Islet of Langerhans (tissue), 1 donor: Measurements from ENCODE around the gene ARL15.

ENCODE experiments used
- FAIRE-seq: peaks from one replicate; lab custom pipeline; 2011; peaks lifted over from hg19 to GRCh38; lab: Jason Lieb, UNC

The ARL15 gene

DNA sequence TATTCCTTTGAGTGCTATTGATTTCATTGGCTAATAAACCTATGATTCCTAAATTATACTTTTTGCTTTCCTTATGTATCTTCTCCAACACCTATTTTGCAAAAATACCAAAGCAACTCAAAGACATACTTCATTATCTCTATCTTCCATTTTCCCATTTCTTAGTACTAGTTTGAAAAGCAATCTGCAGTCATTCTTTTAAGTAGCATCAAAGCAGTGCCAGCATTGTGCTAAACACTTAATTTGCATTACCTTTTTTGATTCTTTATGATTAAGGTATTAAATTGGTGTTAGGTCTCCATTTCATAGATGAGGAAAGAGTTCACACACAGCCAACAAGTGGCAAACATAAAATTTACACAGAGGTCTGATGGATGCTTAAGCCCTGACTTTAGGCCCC lies 330.3 kb downstream of the ARL15 start:
- FAIRE-seq: no peak

DNA sequence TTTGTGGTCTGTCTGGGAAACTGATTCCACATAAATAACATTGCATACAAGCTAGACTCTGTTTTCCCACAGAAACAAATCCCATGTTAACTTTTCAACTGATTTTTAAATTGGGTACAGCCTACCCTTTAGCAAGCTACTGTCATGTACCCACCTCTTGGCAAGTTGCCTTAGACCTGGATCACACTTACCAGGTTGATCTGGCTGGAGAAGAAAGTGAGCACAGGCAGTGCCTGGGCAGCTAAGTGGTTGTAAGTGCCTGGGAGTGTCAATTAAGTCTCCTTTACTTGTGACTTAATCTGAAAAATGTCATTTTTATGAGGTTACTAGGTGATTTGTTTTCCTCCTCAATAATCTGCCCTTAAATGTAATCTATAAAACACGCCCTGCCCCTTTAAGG lies 336.4 kb downstream of the ARL15 start:
- FAIRE-seq: no peak

DNA sequence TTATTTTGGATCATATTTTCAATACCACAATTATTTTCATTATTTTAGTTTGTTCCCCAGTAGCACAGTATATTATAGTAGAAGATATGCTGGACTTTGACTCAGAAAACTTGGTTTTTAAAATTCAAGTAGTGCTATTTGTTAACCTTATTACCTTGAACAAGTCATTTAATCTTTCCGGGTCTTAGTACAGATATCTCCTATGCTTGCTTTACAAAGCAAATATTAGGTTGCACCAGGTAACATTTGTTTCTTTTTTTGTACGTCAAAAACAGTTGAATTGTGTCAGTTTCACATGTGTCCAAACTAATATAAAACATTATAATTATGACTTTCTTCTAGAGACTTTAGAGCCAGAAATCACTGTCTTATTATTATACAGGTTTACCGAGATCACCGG lies 338.1 kb downstream of the ARL15 start:
- peak; percentile 75 for FAIRE-seq

DNA sequence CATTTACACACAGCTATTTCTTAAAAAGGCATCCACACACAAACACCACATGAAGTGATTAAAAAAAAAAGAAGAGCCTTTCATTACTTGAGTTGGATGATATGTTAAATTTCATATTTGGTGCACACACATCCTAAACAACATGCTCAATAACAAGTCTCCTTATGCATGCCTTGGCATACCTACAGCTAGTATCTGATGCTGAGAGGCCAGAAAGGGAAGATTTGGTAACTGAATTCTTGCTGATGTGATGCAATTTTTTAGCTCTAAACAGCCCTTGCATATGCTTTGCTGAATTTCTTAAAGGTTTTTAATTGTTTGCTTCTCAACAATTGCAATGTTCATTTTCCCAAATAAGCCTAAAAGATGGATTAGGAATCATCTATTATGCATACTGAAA lies 338.8 kb downstream of the ARL15 start:
- no peak for FAIRE-seq

DNA sequence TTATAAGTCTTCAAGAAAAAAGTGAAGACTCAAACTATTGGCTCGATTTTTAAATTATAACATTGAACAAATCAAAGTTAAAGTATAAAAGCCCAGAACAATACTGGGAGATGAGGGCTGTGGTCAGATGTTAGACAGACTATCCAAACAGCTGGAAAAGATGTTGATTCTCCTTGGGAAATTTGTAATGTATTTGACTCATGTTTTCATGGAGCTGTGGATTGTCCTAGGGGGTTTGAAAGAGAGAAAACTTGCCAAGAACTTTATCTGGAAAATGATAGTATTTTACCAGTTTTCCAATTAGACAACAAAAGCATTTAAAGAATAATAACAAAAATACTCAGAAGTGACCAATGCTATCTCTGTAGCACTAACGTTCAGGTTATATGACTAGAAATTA lies 339.2 kb downstream of the ARL15 start:
- FAIRE-seq: peak; percentile 41

DNA sequence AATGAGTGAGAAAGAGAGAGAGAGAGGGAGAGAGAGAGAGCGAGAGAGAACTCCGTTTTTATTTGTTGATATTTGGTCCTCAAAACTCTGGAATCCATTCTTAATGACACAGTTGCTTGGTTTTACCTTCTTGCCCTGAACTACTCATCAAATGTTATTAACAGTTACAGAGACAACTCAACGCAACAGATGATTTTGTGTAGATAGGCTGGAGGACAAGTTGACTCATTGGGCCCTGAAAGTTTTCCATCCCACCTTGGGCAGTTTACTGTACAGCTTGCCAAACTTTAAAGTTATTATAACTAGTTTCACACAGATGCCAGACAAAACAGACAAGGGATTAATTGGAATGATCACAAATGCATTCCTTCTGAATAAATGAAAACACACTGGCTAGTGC lies 339.9 kb downstream of the ARL15 start:
- FAIRE-seq: no peak

DNA sequence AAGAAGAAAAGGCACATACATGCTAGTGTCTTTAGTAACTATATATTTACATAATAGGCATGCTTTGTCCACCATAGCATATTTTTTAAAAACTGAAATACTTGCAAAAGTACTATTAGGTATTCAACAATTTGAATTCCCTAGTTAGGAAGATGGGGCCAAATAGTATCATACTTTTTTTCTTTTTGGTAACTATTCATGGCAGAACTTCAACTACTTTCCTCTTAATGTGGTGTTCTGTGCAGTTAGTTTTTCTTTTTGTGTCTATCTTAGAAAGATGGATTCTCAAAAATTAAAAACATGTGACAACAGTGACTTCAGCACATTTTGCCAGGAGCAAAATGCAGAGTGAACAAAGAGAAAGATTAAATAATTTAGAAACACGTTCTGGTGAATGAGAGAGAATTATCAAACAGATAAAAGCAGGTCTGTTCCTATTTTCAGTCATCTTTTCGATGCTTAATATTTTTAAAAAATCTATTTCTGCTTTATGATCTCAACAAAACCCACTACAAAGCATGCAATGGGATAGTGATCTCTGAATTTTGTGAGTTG lies 341.1 kb downstream of the ARL15 start:
- FAIRE-seq: no peak

DNA sequence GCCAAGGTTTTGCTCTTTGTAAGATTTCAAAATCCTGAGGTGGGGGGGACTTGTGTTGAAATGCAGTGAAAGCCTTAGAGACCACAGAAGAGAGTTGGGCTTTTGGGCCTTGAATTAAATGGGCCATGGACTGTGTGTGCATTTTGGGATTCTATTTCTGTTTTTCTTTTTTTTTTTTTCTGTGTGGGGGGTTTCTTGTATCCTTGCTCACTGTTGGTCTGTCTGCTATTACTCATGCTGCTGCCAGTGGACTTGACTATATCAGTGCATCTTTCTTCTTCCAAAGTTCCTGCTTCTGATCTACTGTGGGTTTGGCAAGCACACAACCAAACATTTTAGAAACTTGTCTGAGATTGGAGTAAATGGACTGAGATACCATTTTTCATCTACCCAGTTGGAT lies 344.9 kb downstream of the ARL15 start:
- FAIRE-seq: no peak

DNA sequence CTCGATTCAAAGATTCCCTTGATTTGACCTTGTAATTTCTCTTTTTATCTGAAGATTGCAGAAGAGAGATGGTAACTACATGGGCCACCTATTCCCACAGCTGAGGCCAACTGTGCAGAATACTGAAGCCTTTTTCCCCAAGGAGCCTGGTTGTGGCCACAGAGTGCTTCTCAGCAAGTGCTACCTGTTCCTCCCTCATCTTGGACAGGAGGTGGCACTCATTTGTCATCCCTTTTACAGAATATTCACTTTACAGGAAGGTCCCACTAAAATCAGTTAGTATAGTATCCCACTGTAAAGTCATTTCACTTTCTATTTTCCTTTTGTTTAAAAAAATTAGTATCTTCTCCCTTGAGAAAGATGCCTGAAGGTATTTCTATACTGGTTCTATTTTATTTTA lies 346.4 kb downstream of the ARL15 start:
- FAIRE-seq: no peak

DNA sequence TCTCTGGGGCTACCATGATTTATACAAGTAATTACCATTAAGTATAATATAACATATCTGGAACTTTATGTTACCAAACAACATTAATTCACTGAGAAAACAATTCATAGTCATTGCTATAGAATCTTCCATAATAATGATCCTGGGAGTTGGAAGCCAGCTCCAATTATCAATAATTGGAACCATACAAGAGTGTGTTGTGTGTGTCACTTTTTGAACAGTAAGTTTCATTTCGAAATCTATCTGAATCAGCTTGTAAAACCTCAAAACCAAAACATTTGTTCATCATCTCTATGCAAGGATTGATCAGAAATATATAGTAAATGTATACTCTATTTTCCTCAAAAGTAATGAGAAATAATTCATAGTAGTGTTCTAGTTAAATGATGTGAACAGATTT lies 348.1 kb downstream of the ARL15 start:
- no peak for FAIRE-seq

DNA sequence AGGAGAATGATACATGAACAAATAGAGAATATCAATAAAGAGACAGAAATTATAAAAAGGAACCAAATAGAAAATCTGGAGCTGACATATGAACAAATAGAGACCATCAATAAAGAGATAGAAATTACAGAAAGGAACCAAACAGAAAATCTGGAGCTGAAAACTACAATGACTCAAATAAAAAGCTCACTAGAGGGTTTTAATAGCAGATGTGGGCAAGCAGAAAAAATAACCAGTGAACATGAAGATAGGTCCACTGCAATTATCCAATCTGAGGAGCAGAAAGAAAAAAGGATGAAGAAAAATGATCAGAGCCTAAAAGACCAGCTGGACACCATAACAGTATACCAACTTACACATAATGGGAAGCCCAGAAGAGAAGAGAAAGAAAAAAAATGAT lies 353.7 kb downstream of the ARL15 start:
- no peak for FAIRE-seq

DNA sequence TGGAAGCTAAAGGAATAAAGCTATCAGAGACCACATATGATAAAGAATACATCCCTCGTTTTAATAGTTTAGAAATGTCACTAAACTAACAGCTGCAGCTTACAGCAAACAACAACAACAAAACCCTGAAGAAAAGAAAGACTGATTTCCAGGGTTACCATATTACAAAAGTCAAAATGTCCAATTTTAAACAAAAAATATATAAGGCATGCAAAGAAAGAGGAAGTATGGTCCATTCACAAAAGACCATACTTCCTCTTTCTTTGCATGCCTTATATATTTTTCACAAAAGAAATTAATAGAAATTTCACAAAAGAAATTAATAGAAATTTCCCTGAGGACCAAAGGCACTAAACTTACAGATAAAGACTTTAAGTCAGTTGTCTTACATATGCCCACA lies 354.2 kb downstream of the ARL15 start:
- FAIRE-seq: no peak

DNA sequence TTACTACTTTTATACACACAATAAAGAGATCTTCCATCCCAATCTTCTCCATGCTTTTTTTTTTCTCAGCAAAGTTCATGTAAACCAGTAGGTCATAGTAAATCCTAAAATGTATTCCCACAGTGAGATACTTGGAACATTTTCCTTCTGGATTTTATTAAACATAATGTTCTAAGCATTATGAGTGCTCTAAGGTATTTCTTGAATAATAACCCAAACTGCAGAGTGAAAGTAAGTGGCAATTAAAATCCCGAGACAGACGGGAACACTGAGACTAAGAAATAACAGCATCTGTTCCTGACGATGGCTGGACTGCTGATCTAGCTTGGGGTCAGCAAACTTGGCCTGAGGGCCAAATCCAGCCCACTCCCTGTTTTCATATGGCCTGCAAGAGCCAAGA lies 359.8 kb downstream of the ARL15 start:
- no peak for FAIRE-seq

DNA sequence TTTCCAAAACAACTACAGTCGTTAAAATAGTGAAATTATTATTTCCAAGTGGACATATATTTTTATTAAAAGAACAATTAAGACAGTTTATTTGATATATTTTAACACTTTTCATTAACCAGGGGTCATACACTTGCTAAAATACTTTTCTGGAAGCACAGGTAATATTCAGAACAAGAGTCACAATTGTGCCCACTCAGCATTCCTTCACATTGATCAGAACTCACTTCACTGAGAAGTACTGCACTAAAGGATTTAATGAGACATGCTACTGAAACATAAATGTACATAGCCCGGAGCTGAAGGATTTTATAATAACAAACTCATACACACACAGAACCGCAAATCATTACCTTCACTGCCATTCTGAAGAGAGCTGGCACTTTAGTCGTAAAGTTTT lies 361.8 kb downstream of the ARL15 start:
- no peak for FAIRE-seq

DNA sequence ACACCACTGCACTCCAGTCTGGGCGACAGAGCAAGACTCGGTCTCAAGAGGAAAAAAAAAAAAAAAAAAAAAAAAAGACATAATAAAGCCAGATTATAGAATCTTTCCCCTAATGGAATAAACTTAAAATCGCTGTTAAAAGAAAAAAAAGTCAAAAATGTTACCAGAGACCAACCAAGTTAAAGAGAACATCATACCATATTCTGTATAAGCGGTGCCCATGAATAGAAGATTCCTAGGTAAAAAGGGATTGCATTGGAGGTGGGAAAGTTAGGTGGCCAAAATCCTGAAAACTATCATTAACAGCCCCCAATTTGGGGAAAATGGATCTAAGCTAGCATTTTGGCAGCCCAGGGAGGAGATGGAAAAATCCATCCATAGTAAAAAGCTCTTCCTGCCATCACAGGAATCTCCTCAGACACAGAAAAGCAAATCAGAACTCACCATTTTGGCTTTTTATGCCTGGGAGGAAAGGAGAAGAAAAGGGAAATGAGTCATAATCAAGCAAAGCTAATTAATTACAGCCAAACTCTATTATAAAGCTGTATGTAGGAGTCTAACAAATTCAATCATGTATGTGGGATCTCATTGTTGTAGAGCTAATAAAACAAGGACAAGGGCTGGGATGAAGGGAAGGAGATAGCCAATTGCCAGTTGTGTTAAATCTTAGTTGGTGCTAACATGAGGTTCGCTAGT lies 363.8 kb downstream of the ARL15 start:
- no peak for FAIRE-seq

DNA sequence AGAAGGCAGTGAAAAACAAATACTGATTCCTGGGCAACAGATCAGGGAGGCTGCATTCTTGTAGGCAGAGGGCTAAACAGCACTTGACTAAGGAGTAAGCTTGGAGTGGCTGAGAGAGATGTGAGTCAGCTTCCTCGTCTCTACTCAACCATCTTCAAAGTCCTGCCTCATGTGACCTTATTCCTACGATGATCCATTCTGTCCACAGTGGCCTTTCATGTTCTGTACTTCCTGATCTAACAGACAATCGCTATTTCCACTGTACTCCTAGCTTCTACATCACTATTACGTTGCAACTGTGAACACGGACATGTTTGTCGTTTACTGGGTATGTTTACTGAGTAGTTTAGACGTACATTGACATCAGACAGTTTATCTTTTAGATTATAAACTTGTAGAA lies 365.4 kb downstream of the ARL15 start:
- FAIRE-seq: no peak

DNA sequence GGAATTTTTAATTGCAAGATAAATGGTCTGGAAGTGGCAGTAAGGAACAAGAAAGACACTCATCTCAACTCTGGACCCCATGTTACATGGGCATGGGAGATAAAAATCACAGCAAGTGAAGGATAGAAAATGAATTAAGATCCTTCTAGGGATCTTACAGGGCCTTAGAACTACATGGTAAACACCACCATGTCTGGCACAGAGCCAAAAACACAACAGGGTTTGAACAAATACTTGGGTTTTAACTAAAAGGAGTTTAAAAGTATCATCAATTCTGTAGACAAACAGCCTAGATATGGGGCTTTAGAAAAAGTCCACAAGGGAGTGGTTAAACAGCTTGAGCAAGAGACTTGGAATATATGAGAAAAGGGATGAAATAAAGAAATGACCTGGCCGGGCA lies 366.4 kb downstream of the ARL15 start:
- no peak for FAIRE-seq

DNA sequence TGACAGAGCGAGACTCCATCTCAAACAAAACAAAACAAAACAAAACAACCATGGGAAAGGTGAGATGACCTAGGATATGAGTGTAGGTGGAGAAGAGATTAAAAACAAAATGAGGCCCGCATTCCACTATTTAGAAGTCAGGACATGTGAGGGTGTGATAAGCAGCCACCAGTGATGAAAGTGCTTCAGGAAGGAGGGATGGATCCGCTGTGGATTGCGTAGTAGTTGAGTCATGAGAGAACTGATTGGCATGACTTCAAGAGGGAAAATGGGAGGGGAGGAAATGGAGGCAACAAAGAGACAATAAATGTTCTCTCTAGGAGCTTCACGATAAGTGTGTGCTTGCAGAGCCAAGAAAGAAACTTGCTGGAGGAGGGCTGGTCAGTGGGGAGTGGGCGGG lies 367.6 kb downstream of the ARL15 start:
- FAIRE-seq: no peak

DNA sequence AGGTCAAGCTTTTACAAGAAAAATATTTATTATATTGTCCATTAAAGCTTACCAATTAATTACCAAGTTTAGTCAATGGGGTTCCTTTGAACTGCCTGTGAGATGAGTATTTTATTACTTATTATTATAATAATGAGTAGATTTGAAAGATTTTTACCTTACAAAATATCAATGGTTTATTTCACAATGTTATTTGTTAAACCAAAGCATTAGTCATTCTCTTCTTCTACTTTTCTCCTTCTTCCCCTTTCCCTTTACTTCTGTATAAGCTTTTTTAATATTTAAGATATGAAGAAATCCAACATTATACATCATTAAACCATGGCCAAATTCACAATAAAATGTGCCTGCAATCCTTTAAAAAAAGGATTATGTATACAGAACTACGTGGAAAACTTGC lies 369.5 kb downstream of the ARL15 start:
- FAIRE-seq: no peak

DNA sequence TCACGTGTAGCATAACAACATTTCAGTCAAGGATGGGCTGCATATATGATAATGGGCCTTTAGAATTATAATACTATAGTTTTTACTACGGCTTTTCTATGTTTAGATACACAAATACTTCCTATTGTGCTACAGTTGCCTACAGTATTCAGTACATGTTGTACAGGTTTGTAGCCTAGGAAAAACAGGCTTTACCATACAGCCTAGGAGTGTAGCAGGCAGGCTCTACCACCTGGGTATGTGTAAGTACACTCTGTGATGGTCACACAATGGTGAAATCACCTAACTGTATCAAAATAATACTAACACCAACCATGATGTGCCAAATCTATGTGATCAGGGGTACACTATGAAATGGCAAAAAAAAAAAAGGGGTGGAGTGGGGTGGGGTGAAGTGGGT lies 372.9 kb downstream of the ARL15 start:
- no peak for FAIRE-seq

DNA sequence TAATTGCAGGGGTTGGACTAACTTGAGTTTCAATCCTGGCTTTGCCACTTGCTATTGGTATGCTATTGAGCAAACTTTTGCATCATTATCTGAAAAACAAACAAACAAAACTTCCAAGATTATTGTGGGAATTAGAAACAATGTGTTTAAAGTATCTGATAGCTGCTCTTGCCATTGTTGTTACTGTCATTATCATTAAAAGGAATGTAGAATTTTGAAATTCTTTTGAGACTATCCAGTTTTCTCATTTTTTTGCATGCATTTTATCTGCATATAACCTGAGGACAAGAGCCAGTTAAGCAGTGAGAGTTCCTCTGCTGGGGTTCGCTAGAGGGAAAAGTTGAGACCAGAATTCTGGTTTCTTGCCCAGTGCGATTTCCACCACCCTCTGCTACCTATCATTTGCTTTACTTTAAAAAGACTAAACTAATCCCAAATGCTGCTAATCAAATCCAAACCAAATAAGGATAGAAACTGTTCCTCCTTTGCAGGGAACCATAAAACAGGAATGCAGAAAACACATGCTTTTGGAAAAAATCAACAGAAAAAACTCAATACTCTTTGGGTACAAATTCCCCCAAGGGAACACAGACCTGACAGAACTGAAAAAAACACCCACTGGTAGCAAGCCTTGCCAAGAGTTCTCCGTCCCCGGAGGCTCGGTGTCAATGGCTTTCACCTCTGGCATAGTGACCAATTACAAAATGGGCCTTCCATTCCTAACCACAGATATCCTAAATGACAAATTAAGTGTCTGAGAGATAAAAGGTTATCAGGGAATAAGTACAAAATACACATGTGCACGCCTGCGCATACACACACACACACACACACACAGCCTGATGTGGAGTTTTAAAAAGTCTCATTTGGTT lies 373.7 kb downstream of the ARL15 start:
- no peak for FAIRE-seq

DNA sequence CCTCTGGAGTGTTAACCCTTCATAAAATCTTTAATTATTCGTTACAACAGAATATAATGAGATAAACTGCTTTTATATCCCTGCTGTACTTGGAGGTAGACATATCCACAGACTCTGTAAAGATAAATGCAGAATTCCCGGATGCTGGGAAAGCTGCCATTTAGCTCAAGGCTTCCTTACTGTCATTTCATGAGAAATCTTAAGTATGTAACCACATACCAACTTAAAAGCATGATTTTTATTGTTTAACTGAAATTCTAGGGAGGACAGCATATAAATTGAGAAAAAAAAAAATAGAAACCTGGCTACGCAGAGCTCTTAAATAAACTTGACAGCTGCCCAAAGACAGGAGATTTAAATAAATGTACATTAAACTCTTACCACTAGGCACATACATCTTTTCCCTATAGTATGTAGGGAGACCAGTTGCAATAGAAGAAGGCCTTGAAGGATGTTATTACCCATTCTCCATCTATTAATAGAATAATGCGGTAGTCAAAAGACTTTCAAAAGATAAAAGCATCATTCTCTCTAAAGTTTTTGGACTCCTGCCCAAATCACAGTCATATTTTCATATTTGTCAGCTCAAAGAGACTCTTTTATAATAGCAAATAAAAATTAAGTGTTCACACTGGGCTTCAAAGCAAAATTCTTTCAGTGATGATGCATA lies 376.1 kb downstream of the ARL15 start:
- FAIRE-seq: no peak

DNA sequence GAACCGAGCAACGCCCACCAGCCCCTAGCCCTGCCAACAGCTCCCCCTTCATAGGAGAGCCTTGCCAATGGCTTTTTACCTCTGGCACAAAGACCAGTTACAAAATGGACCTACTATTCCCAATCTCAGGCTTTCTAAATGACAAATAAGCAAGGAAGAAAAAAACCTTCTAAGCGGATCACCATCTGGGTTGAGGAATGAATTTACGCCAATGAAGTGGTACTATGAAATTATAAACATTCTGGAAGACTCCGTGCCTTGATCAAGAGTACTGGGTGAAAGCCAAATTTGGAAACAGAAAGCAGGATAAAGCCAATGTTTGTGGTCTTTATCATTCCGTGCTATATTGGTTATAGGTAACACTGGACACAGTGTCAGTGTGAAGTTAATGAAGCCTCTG lies 378.0 kb downstream of the ARL15 start:
- FAIRE-seq: no peak
